Upper lobe of left lung (tissue), 6 donors: ENCODE results near the gene PRSS33. TPM values are rescaled to one million over a fixed set of nuclear protein-coding genes. Genes with fewer than 3 reads are reported as not detected.

ENCODE experiments used
- ATAC-seq, 2 donors: fragments of 200-7000 bp; cut with Tn5 transposase; one replicate each; pipeline ENCODE4 v1.9.1; 2022; ENCODE audit warnings: mild to moderate bottlenecking in 2 of 2, moderate library complexity in 2 of 2; ENCODE audit not compliant: low FRiP score in 2 of 2
- DNase-seq, 2 donors: peaks; one replicate each; pipeline ENCODE4 v3.0.0-alpha.2; 2019 to 2020
- H3K27ac ChIP-seq, 4 donors: fragments of 200-600 bp; sonication (generic); one replicate each; pipeline ENCODE4 v1.5.1; 2016 to 2019
- H3K27me3 ChIP-seq, 4 donors: fragments of 200-600 bp; sonication (generic); one replicate each; pipeline ENCODE4 v1.5.1; 2017 to 2019
- H3K36me3 ChIP-seq, 4 donors: fragments of 200-600 bp; sonication (generic); one replicate each; pipeline ENCODE4 v1.5.1; 2016 to 2019
- H3K4me1 ChIP-seq, 4 donors: fragments of 200-600 bp; sonication (generic); one replicate each; pipeline ENCODE4 v1.5.1; 2018 to 2019
- H3K4me3 ChIP-seq, 4 donors: fragments of 200-600 bp; sonication (generic); one replicate each; pipeline ENCODE4 v1.5.1; 2017 to 2019; ENCODE audit warnings: mild to moderate bottlenecking in 2 of 4, moderate library complexity in 1 of 4
- H3K9me3 ChIP-seq, 4 donors: fragments of 200-600 bp; sonication (generic); one replicate each; pipeline ENCODE4 v1.5.1; 2018 to 2019
- CTCF ChIP-seq, 6 experiments: fragments of 450-650 bp in 4 of 6; fragments of 200-600 bp in 2 of 6; sonication (generic) in 2 of 6; IDR thresholded peaks; one replicate each; pipeline ENCODE4 v1.5.1; 2016 to 2019; ENCODE audit warnings: antibody characterized with exemption in 6 of 6
- EP300 ChIP-seq, 4 donors: sonication (generic); formaldehyde crosslinking; IDR thresholded peaks; one replicate each; pipeline ENCODE4 v1.5.1; 2017; ENCODE audit warnings: antibody characterized with exemption in 4 of 4, control low read depth in 2 of 4
- POLR2A ChIP-seq, 4 donors: fragments of 450-650 bp; IDR thresholded peaks; one replicate each; pipeline ENCODE4 v1.5.1; 2016 to 2017; ENCODE audit warnings: antibody characterized with exemption in 4 of 4, mild to moderate bottlenecking in 2 of 4
- POLR2AphosphoS5 ChIP-seq, 2 donors: sonication (generic); formaldehyde crosslinking; IDR thresholded peaks; one replicate each; pipeline ENCODE4 v1.5.1; 2017; ENCODE audit warnings: antibody characterized with exemption in 2 of 2
- WGBS, 2 donors: methylation state at CpG; one replicate each; pipeline ENCODE4 v1.1.5; 2017 to 2018; 5-methylcytosine and 5-hydroxymethylcytosine counted together
- total RNA-seq, 6 donors: library from RNA; depleted of rRNA in 4 of 6; stranded (reverse); fragments of >200 nt in 4 of 6; gene quantifications; one replicate each; pipeline versions ENCODE4 v1.1.0 to v1.2.1, GENCODE V29; 2016 to 2021
- donor health status: DM: no; HTN: no; CAD: no; lungs with moderate emphysema.
- donor health status: DM: no; HTN: yes; CAD: no; lungs with severe emphysema.

PRSS33 gene
- total RNA-seq, 6 donors from 2014 or later: 0.20 to 0.92 TPM; not detected in 4

GRCh38 chr16:2766430-2767139 is 20.8 kb downstream of the PRSS33 start:
- DNase-seq (no peak), ATAC-seq (no peak)
- Histone ChIP-seq H3K36me3 (peaks cover 86 to 100% (median 100%) of the 10 kb centered on the region in 4 donors), H3K27ac (no peak overlapping the region), H3K4me1 (peaks cover 0 to 15% (median 0%) of the 10 kb centered on the region in 4 donors), H3K27me3 (no peaks in the 10 kb centered on the region), H3K4me3 (no peak overlapping the region), H3K9me3 (no peaks in the 10 kb centered on the region)
- 96 to 97% methylated on average over 38 to 44 of the region's 44 CpGs for WGBS, 2 donors
- no peak for TF ChIP-seq POLR2AphosphoS5 (IDR thresholded peaks at IDR 0.05)
- TF ChIP-seq POLR2A (IDR thresholded peaks at IDR 0.05): no peak
- no peak for TF ChIP-seq CTCF (IDR thresholded peaks at IDR 0.05)
- TF ChIP-seq EP300 (IDR thresholded peaks at IDR 0.05): no peak

GRCh38 chr16:2765462-2766404 is 21.6 kb downstream of the PRSS33 start:
- Histone ChIP-seq H3K36me3 (peaks cover 87 to 100% (median 100%) of the 10 kb centered on the region in 4 donors), H3K27me3 (no peaks in the 10 kb centered on the region), H3K9me3 (no peaks in the 10 kb centered on the region), H3K4me1 (peaks cover 0 to 11% (median 0%) of the 10 kb centered on the region in 4 donors), H3K27ac (no peak overlapping the region), H3K4me3 (no peak overlapping the region)
- DNase-seq: peak in 1 of 2 donors; percentile 72
- ATAC-seq: no peak
- no peak for TF ChIP-seq CTCF (IDR thresholded peaks at IDR 0.05)
- 98% methylated on average over 69 to 73 of the region's 73 CpGs for WGBS, 2 donors

- Histone ChIP-seq H3K4me3 (no peak overlapping the region), H3K36me3 (peaks cover 84 to 100% (median 100%) of the 10 kb centered on the region in 4 donors), H3K4me1 (peaks cover 0 to 2% (median 0%) of the 10 kb centered on the region in 4 donors), H3K9me3 (no peaks in the 10 kb centered on the region), H3K27me3 (no peaks in the 10 kb centered on the region), H3K27ac (no peak overlapping the region)
- ATAC-seq: no peak
- TF ChIP-seq POLR2AphosphoS5 (IDR thresholded peaks at IDR 0.05): no peak
- TF ChIP-seq CTCF (IDR thresholded peaks at IDR 0.05): no peak
- no peak for TF ChIP-seq POLR2A (IDR thresholded peaks at IDR 0.05)
- TF ChIP-seq EP300 (IDR thresholded peaks at IDR 0.05): no peak
- 95 to 97% methylated on average over 8 to 9 of the region's 9 CpGs for WGBS, 2 donors
- DNase-seq: no peak
Measured at GRCh38 chr16:2764718-2765117, 22.6 kb downstream of the PRSS33 start.

GRCh38 chr16:2763173-2763572 is 24.2 kb downstream of the PRSS33 start:
- WGBS, 2 donors: 96 to 98% methylated on average over 6 of the region's 6 CpGs
- no peaks in the 10 kb centered on the region for H3K27me3 ChIP-seq
- H3K27ac ChIP-seq: no peak overlapping the region
- H3K36me3 ChIP-seq: peaks cover 84 to 100% (median 100%) of the 10 kb centered on the region in 4 donors
- ATAC-seq: no peak
- no peak overlapping the region for H3K4me3 ChIP-seq
- TF ChIP-seq EP300 (IDR thresholded peaks at IDR 0.05) (no peak), CTCF (IDR thresholded peaks at IDR 0.05) (no peak), POLR2AphosphoS5 (IDR thresholded peaks at IDR 0.05) (no peak), POLR2A (IDR thresholded peaks at IDR 0.05) (no peak)
- H3K4me1 ChIP-seq: peaks cover 0 to 7% (median 0%) of the 10 kb centered on the region in 4 donors
- DNase-seq: no peak
- H3K9me3 ChIP-seq: no peaks in the 10 kb centered on the region
